Peyer's patch (tissue), 4 donors: ENCODE measurements around the gene STMN3. TPM values are rescaled to one million over a fixed set of nuclear protein-coding genes. Genes with fewer than 3 reads are reported as not detected.

Experiments
- DNase-seq, 3 donors: peaks; one replicate each; pipeline ENCODE4 v3.0.0-alpha.2; 2017 to 2019
- H3K27ac ChIP-seq, 4 donors: fragments of 200-600 bp; sonication (generic); one replicate each; pipeline ENCODE4 v1.5.1; 2016 to 2019
- H3K27me3 ChIP-seq, 2 donors: fragments of 200-600 bp; sonication (generic); one replicate each; pipeline ENCODE4 v1.5.1; 2019
- H3K36me3 ChIP-seq, 3 donors: fragments of 200-600 bp; sonication (generic); one replicate each; pipeline ENCODE4 v1.5.1; 2016 to 2019
- H3K4me1 ChIP-seq, 4 donors: fragments of 200-600 bp; sonication (generic); one replicate each; pipeline ENCODE4 v1.5.1; 2016 to 2019
- H3K4me3 ChIP-seq, 4 donors: fragments of 200-600 bp; sonication (generic); 1 replicate in 3 of 4; 2 replicates in 1 of 4; pipeline ENCODE4 v1.5.1; 2016 to 2019; ENCODE audit warnings: mild to moderate bottlenecking in 1 of 4
- H3K9me3 ChIP-seq, 4 donors: fragments of 200-600 bp; sonication (generic); one replicate each; pipeline ENCODE4 v1.5.1; 2016 to 2019; ENCODE audit warnings: mild to moderate bottlenecking in 1 of 4
- CTCF ChIP-seq, 6 experiments: fragments of 450-650 bp in 4 of 6; fragments of 200-600 bp in 2 of 6; sonication (generic) in 1 of 6; IDR thresholded peaks; one replicate each; pipeline ENCODE4 v1.5.1; 2017 to 2019; ENCODE audit warnings: antibody characterized with exemption in 6 of 6, mild to moderate bottlenecking in 3 of 6, moderate library complexity in 1 of 6
- POLR2A ChIP-seq, 2 donors: fragments of 450-650 bp; IDR thresholded peaks; one replicate each; pipeline ENCODE4 v1.5.1; 2017; ENCODE audit warnings: antibody characterized with exemption in 2 of 2, mild to moderate bottlenecking in 2 of 2, moderate library complexity in 2 of 2
- small RNA-seq, 2 donors: library from RNA; depleted of rRNA; stranded (forward); fragments of <200 nt; gene quantifications; one replicate each; pipeline ENCODE3, GENCODE V24; 2016
- total RNA-seq, 4 donors: library from RNA; depleted of rRNA; stranded (reverse); fragments of >200 nt; gene quantifications; one replicate each; pipeline ENCODE4 v1.1.0, GENCODE V29; 2016

The STMN3 gene
- total RNA-seq, 4 donors from 2014 or later, result 3.4 to 23.1 (median 5.6) TPM

- Histone ChIP-seq H3K36me3 (peaks cover 0 to 79% (median 0%) of the 10 kb centered on the region in 3 donors), H3K4me1 (no peaks in the 10 kb centered on the region), H3K27ac (no peak overlapping the region), H3K27me3 (no peaks in the 10 kb centered on the region), H3K9me3 (no peaks in the 10 kb centered on the region), H3K4me3 (no peak overlapping the region)
- no peak for TF ChIP-seq POLR2A (IDR thresholded peaks at IDR 0.05)
- TF ChIP-seq CTCF (IDR thresholded peaks at IDR 0.05), result no peak
- DNase-seq, result no peak
Measured at GRCh38 chr20:63592661-63593060, 60.6 kb downstream of the STMN3 start.

- H3K36me3 ChIP-seq, result peaks cover 0 to 71% (median 0%) of the 10 kb centered on the region in 3 donors
- H3K9me3 ChIP-seq, result no peaks in the 10 kb centered on the region
- H3K4me3 ChIP-seq, result no peak overlapping the region
- H3K27ac ChIP-seq, result no peak overlapping the region
- TF ChIP-seq CTCF (IDR thresholded peaks at IDR 0.05), result no peak
- TF ChIP-seq POLR2A (IDR thresholded peaks at IDR 0.05), result no peak
- H3K4me1 ChIP-seq, result no peaks in the 10 kb centered on the region
- DNase-seq, result no peak
- H3K27me3 ChIP-seq, result no peaks in the 10 kb centered on the region
Measured at GRCh38 chr20:63591786-63592355, 61.4 kb downstream of the STMN3 start.

- Histone ChIP-seq H3K27ac (no peak overlapping the region), H3K9me3 (no peaks in the 10 kb centered on the region), H3K36me3 (peaks cover 0 to 68% (median 0%) of the 10 kb centered on the region in 3 donors), H3K4me3 (no peak overlapping the region), H3K27me3 (no peaks in the 10 kb centered on the region), H3K4me1 (no peaks in the 10 kb centered on the region)
- TF ChIP-seq CTCF (IDR thresholded peaks at IDR 0.05) (no peak), POLR2A (IDR thresholded peaks at IDR 0.05) (no peak)
- DNase-seq, result no peak
Measured at GRCh38 chr20:63591147-63591533, 62.1 kb downstream of the STMN3 start.

GRCh38 chr20:63590218-63591146, 62.7 kb downstream of the STMN3 start:
- H3K9me3 ChIP-seq, result no peaks in the 10 kb centered on the region
- no peaks in the 10 kb centered on the region for H3K4me1 ChIP-seq
- no peak overlapping the region for H3K27ac ChIP-seq
- no peak for DNase-seq
- no peak overlapping the region for H3K4me3 ChIP-seq
- peaks cover 0 to 61% (median 0%) of the 10 kb centered on the region in 3 donors for H3K36me3 ChIP-seq
- TF ChIP-seq POLR2A (IDR thresholded peaks at IDR 0.05) (no peak), CTCF (IDR thresholded peaks at IDR 0.05) (no peak)
- no peaks in the 10 kb centered on the region for H3K27me3 ChIP-seq

Small RNA genes within 50 kb of the gene (small RNA-seq; reads per million reads assigned to genes)
- 0 reads per million in 2 donors for gene TNFRSF6B

Other genes starting within 250 kb of the STMN3 start
- gene KCNQ2, start 180.8 kb downstream of the STMN3 start, total RNA-seq, result not detected
- 1 to 10 TPM in 3 of 4 donors, under 1 TPM in 1; 0.67 to 3.3 (median 2.1) TPM for gene EEF1A2, start 154.3 kb downstream of the STMN3 start, total RNA-seq
- 100 to 1,000 TPM in 3 of 4 donors, 10 to 100 TPM in 1; 94.1 to 435 (median 193) TPM for gene PPDPF, start 132.7 kb downstream of the STMN3 start, total RNA-seq
- gene PTK6, start 116.0 kb downstream of the STMN3 start, total RNA-seq, result 100 to 1,000 TPM in 1 of 4 donors, 10 to 100 TPM in 2, 1 to 10 TPM in 1; 8.3 to 109 (median 84.5) TPM
- not detected for gene SRMS, start 105.7 kb downstream of the STMN3 start, total RNA-seq
- gene FNDC11, start 99.3 kb downstream of the STMN3 start, total RNA-seq, result under 1 TPM in 1 of 4 donors, not detected in 3; 0.67 TPM
- gene HELZ2, start 79.2 kb downstream of the STMN3 start, total RNA-seq, result 10 to 100 TPM; 32.2 to 42.0 (median 38.4) TPM
- 10 to 100 TPM; 13.8 to 24.5 (median 17.1) TPM for gene GMEB2, start 26.3 kb downstream of the STMN3 start, total RNA-seq
- gene RTEL1, start 4.9 kb upstream of the STMN3 start, total RNA-seq, result 10 to 100 TPM; 25.6 to 61.1 (median 30.2) TPM
- 1 to 10 TPM in 3 of 4 donors, not detected in 1; 2.1 to 4.2 (median 2.7) TPM for gene TNFRSF6B, start 43.2 kb upstream of the STMN3 start, total RNA-seq
- gene ARFRP1, start 54.6 kb upstream of the STMN3 start, total RNA-seq, result 10 to 100 TPM; 39.1 to 67.6 (median 46.3) TPM
- 10 to 100 TPM; 48.9 to 67.7 (median 54.7) TPM for gene ZGPAT, start 54.6 kb upstream of the STMN3 start, total RNA-seq
- gene LIME1, start 83.2 kb upstream of the STMN3 start, total RNA-seq, result 10 to 100 TPM; 32.6 to 55.3 (median 41.0) TPM
- 10 to 100 TPM; 34.2 to 54.5 (median 40.4) TPM for gene SLC2A4RG, start 86.4 kb upstream of the STMN3 start, total RNA-seq
- gene ZBTB46, start 177.8 kb upstream of the STMN3 start, total RNA-seq, result 10 to 100 TPM in 1 of 4 donors, 1 to 10 TPM in 3; 1.9 to 33.0 (median 4.4) TPM
- gene ABHD16B, start 208.1 kb upstream of the STMN3 start, total RNA-seq, result not detected
- 10 to 100 TPM; 59.4 to 78.7 (median 65.1) TPM for gene TPD52L2, start 211.8 kb upstream of the STMN3 start, total RNA-seq
- gene DNAJC5, start 241.7 kb upstream of the STMN3 start, total RNA-seq, result 100 to 1,000 TPM in 3 of 4 donors, 10 to 100 TPM in 1; 41.3 to 137 (median 113) TPM